Thymus (tissue), 11 donors: ENCODE data around the gene RFX2. TPM values are rescaled to one million over a fixed set of nuclear protein-coding genes. Genes with fewer than 3 reads are reported as not detected.

Experiments
- DNase-seq, 9 donors: peaks; one replicate each; pipeline ENCODE4 v3.0.0-alpha.2; 2013; ENCODE audit warnings: low spot score in 9 of 9, low read depth in 6 of 9, missing footprints in 1 of 9
- H3K27ac ChIP-seq, 2 donors: one replicate each; pipeline ENCODE4 v1.5.1; 2013; ENCODE audit warnings: control low read depth in 1 of 2, low read depth in 1 of 2, low read length in 1 of 2, mild to moderate bottlenecking in 1 of 2, moderate library complexity in 1 of 2
- H3K27me3 ChIP-seq, 2 donors: one replicate each; pipeline ENCODE4 v1.5.1; 2013; ENCODE audit warnings: low read length in 1 of 2; ENCODE audit not compliant: control insufficient read depth in 2 of 2, insufficient read depth in 1 of 2
- H3K36me3 ChIP-seq, 2 donors: one replicate each; pipeline ENCODE4 v1.5.1; 2013; ENCODE audit warnings: low read length in 1 of 2, mild to moderate bottlenecking in 1 of 2, moderate library complexity in 1 of 2; ENCODE audit not compliant: control insufficient read depth in 2 of 2, insufficient read depth in 2 of 2
- H3K4me1 ChIP-seq, 2 donors: one replicate each; pipeline ENCODE4 v1.5.1; 2013; ENCODE audit warnings: low read length in 2 of 2; ENCODE audit not compliant: control insufficient read depth in 2 of 2, insufficient read depth in 2 of 2
- H3K4me3 ChIP-seq, 2 donors: one replicate each; pipeline ENCODE4 v1.5.1; 2013; ENCODE audit warnings: low read length in 2 of 2, control low read depth in 1 of 2, mild to moderate bottlenecking in 1 of 2
- H3K9me3 ChIP-seq, 2 donors: one replicate each; pipeline ENCODE4 v1.5.1; 2013; ENCODE audit warnings: low read length in 1 of 2, mild to moderate bottlenecking in 1 of 2; ENCODE audit not compliant: control insufficient read depth in 2 of 2, insufficient read depth in 1 of 2
- WGBS: extraction: QIAGEN DNeasy Blood & Tissue Kit; methylation state at CpG from one replicate; pipeline ENCODE4 v1.1.7; 2013; 5-methylcytosine and 5-hydroxymethylcytosine counted together
- polyA plus RNA-seq: library from polyadenylated mRNA; stranded (reverse); fragments of 200-250 nt; gene quantifications from one replicate; pipeline ENCODE4 v1.2.3, GENCODE V29; 2013
- total RNA-seq: library from RNA; stranded (reverse); fragments of 120-200 nt; gene quantifications from one replicate; pipeline ENCODE4 v1.2.4, GENCODE V29; 2013
- donor health status: healthy.

Gene RFX2
- total and polyA plus RNA-seq, 2 donors, result 3.4 to 4.6 TPM

DNA sequence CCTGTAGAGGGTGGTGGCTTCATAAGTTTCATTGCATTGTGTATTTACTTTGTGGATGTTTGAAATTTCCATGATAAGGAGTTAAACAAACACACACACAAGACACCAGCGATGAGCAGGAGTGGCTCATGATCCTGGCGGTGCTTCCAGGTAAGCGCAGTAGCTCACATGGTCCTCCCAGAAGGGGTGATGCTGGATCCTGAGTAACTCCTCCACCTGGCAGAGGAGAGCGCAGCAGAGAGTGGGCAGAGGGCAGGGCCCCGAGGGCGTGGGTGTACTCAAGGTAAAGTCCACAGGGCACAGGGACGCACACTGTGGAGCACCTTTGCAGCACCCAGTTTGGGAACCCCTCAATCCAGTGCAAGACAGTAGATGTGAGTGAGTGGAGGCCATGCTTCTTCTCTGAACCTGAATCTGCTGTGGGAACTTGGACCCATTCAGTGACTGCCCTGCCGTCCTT lies 54.0 kb downstream of the RFX2 start:
- H3K4me1 ChIP-seq, result peaks cover 0 to 29% of the 10 kb centered on the region in 2 donors
- no peak for DNase-seq
- WGBS, result 98% methylated on average over 8 of the region's 8 CpGs
- peak overlapping the region in 1 of 2 donors; percentile 73 for H3K27ac ChIP-seq
- no peaks in the 10 kb centered on the region for H3K9me3 ChIP-seq
- no peak overlapping the region for H3K4me3 ChIP-seq
- H3K27me3 ChIP-seq, result no peaks in the 10 kb centered on the region
- H3K36me3 ChIP-seq, result no peaks in the 10 kb centered on the region

DNA sequence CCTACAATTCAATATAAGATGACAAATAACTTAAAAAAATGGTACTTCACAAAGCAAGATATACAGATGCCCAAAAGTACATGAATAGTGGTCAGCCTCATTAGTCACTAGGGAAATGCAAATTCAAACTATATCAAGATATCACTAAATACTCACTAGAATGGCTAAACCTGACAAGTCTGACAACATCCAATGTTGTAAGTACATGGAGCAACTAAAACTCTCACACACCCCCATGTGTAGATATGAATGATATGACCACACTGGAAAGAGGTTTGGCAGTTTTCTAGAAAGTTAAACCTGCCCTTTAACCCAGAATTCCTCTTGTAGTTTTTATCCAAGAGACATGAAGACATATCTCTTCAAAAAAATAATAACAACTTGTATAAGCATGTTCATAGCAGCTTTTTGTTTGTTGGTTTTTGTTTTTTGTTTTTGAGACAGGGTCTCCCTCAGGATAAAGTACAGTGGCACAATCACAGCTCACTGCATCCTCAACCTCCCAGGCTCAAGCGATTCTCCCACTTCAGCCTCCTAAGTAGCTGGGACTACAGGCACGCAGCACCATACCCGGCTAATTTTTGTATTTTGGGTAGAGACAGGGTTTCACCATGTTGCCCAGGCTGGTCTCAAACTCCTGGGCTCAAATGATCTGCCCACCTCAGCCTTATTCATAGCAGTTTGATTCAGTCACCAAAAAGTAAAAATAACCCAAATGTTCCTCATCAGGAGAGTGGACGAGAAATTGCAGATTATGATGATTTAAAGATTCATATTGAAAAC lies 55.1 kb downstream of the RFX2 start:
- Histone ChIP-seq H3K27me3 (no peaks in the 10 kb centered on the region), H3K4me1 (peaks cover 0 to 18% of the 10 kb centered on the region in 2 donors), H3K27ac (no peak overlapping the region), H3K9me3 (no peaks in the 10 kb centered on the region), H3K36me3 (no peaks in the 10 kb centered on the region), H3K4me3 (no peak overlapping the region)
- DNase-seq, result no peak
- WGBS, result 98% methylated on average over 4 of the region's 4 CpGs

DNA sequence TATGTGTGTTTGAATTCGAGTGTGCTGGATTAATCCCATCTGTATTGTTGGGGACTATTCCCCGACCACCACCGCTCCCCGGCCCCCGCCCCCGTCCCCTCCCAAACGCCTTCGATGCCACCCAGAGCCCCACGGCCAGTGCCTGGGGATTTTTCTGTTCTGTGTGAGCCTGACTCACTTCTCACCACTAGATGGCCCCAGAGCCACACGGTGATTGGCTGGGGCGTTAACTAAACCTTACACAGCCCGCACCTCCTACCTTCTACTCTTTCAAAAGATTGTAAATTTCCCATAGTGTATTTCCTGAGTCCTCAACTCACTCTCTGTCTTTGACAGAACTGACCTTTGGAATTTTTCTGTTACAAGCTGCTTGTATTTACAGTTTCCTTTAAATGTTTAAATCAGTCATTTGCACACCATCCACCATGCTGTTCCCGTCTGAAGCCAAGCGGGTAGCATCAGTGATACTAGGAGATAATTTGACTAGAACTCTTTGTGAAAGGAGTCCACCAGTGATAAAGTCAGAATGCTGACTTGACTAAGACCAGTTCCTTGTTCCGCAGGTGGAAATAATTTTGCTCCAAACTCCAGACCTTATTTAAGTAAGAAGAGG lies 61.4 kb downstream of the RFX2 start:
- Histone ChIP-seq H3K4me1 (peaks cover 0 to 2% of the 10 kb centered on the region in 2 donors), H3K9me3 (no peaks in the 10 kb centered on the region), H3K36me3 (no peaks in the 10 kb centered on the region), H3K27ac (no peak overlapping the region), H3K4me3 (no peak overlapping the region), H3K27me3 (no peaks in the 10 kb centered on the region)
- peak in 8 of 9 donors; percentile 45 to 88 (median 76) for DNase-seq
- WGBS, result 20% methylated on average over 15 of the region's 15 CpGs

DNA sequence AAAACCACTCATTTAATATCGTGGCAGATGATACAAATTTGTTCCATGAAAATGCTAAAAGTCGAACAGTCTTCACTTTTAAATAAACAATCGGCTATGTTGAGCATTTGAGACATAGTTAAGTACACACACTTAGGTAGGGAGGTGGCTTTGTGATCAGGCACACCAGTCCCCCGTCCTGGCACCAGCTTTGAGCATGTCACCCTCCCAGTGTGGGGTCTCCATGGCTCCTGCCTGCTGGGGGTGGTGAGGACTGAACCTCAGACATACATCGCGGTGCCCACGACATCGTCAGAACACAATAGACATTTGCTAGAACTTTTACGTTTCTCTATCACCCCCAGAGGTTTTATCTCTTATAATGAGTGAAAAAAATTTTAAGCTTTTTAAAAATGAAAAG lies 62.0 kb downstream of the RFX2 start:
- WGBS, result 42% methylated on average over 9 of the region's 9 CpGs
- H3K4me3 ChIP-seq, result no peak overlapping the region
- DNase-seq, result no peak

DNA sequence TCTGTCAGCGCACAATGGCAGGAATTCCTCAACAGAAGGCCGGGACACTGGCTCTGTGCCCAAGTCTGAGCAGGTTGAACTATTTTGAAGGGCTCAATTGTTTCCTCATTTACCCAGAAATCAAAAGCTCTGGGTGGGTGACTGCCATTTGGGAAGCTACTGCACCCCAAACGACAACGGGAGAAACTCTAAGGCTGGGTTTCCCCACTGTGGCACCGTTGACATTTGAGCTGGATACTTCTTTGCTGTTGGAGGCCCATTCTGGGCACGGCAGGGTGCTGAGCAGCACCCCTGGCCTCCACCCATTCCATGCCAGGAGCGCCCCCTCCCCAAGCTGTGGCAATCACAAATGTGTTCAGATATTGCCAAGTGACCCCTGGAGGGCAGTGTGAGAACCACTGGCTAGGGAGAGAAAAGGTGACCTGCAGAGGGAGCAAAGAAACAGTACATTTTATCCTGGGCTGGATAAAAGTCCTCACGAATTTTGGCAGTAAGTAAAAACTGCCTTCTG lies 62.5 kb downstream of the RFX2 start:
- no peak for DNase-seq
- WGBS, result 73% methylated on average over 8 of the region's 8 CpGs
- Histone ChIP-seq H3K4me1 (peaks cover 0 to 2% of the 10 kb centered on the region in 2 donors), H3K27ac (no peak overlapping the region), H3K27me3 (no peaks in the 10 kb centered on the region), H3K36me3 (peaks cover 3 to 4% of the 10 kb centered on the region in 2 donors), H3K4me3 (no peak overlapping the region), H3K9me3 (no peaks in the 10 kb centered on the region)

More for the DNA sequence above, 62.0 kb downstream of the RFX2 start:
- H3K9me3 ChIP-seq, result no peaks in the 10 kb centered on the region
- H3K4me1 ChIP-seq, result peaks cover 0 to 2% of the 10 kb centered on the region in 2 donors
- H3K27ac ChIP-seq, result no peak overlapping the region
- H3K27me3 ChIP-seq, result no peaks in the 10 kb centered on the region
- no peaks in the 10 kb centered on the region for H3K36me3 ChIP-seq

DNA sequence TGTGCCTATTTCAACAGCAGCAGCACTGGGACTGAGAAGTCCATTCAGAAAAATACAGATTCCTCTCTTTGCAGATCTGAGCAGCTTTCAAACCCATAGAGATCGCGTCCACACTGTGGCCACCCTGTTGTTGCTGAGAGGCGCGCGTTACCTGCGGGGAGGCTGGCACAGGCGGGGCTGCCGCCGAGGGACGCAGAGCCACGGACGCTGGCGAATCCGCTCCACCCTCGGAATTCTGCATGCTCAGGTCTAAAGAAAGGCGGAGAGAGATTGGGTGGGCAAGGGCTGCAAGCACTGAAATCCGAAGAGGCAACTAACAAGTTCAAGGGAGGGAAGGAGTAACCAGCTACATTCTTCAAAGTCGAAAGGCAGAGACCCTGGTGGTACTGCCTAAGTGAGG lies 63.0 kb downstream of the RFX2 start:
- WGBS, result 94% methylated on average over 18 of the region's 18 CpGs
- H3K27ac ChIP-seq, result no peak overlapping the region

DNA sequence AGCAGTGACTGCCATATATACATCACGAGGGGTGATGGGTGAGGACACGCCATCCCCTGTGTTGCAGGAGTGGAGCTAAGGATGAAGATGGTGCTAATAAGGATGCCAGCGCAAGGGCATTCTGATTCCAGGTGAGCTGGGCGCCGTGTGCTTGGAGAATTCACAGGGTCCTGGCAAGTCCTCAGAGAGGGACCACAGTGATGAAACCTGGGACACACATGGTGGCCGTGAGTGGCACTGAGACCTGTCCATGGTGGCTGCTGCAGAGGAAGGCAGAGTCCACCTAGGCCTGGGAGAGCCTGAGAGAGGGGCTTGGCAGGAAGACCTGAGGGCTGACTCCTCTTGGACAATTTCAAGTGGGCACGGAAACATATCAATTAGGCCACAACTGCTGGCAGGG lies 65.2 kb downstream of the RFX2 start:
- WGBS, result 98% methylated on average over 7 of the region's 7 CpGs
- Histone ChIP-seq H3K9me3 (no peaks in the 10 kb centered on the region), H3K4me3 (no peak overlapping the region), H3K4me1 (peaks cover 0 to 2% of the 10 kb centered on the region in 2 donors), H3K27me3 (no peaks in the 10 kb centered on the region), H3K36me3 (peaks cover 3 to 21% of the 10 kb centered on the region in 2 donors), H3K27ac (no peak overlapping the region)
- no peak for DNase-seq

More for the DNA sequence above, 63.0 kb downstream of the RFX2 start:
- H3K36me3 ChIP-seq, result peaks cover 3 to 5% of the 10 kb centered on the region in 2 donors
- no peak overlapping the region for H3K4me3 ChIP-seq
- no peaks in the 10 kb centered on the region for H3K9me3 ChIP-seq
- no peaks in the 10 kb centered on the region for H3K27me3 ChIP-seq
- DNase-seq, result no peak
- H3K4me1 ChIP-seq, result peaks cover 0 to 2% of the 10 kb centered on the region in 2 donors

DNA sequence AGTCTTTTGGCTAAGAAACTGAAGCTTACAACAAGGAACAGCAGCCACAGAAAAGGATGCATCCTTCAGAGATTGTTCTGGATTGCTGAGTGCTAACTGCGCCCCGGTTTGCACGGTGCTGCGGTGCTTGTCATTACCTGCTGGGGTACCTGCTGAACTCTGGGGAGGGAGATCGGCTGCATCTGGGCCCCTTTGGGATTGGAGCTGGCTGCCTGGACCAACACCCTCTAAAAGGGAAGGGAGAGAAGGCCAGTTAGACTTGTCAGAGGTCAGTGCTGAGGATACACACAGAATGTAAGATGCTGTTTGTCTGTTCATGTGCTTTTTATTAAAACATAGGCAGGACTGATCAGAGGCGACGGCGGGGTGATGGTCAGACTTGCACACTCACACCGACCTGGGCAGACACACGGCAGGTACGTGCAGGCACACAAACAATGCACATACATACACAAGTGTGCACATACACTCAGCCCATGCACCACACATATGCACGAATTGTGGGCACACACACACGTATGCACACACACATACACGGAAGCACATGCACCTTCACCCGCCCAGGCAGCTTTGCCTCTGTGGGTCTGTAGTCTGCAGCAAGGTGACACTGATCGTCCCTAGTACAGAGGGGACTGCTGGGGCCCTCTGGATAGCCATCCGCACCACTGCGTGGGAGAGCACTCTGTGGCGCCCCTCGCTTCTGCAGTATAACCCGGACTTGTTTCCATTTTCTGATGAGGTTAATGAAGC lies 66.1 kb downstream of the RFX2 start:
- peaks cover 7 to 28% of the 10 kb centered on the region in 2 donors for H3K36me3 ChIP-seq
- DNase-seq, result no peak
- WGBS, result 97% methylated on average over 21 of the region's 21 CpGs

More for the DNA sequence above, 66.1 kb downstream of the RFX2 start:
- H3K4me1 ChIP-seq, result peaks cover 0 to 2% of the 10 kb centered on the region in 2 donors
- H3K9me3 ChIP-seq, result no peaks in the 10 kb centered on the region
- no peak overlapping the region for H3K27ac ChIP-seq
- no peaks in the 10 kb centered on the region for H3K27me3 ChIP-seq
- H3K4me3 ChIP-seq, result no peak overlapping the region
